ENCODE measurements around the gene BCL11A. TPM values are rescaled to one million over a fixed set of nuclear protein-coding genes. Genes with fewer than 3 reads are reported as not detected.

BCL11A gene
- total RNA-seq, 1 experiment from 2014 or later = 1.3 TPM

GRCh38 chr2:60407398-60407797, 146.1 kb downstream of the BCL11A start:
- DNase-seq (ENCODE audit: low spot score) = no peak
- Histone ChIP-seq H3K27me3 (replicated peaks; ENCODE audit: insufficient read depth, low read depth, low read length, poor library complexity) (peaks cover 42% of the 10 kb centered on the region), H3K4me1 (ENCODE audit: insufficient read depth, low read length, poor library complexity, severe bottlenecking) (no peaks in the 10 kb centered on the region), H3K36me3 (ENCODE audit: insufficient read depth, low read length, poor library complexity, severe bottlenecking) (no peaks in the 10 kb centered on the region), H3K4me3 (ENCODE audit: low read depth, low read length, poor library complexity, severe bottlenecking) (no peak overlapping the region), H3K27ac (ENCODE audit: low read depth, low read length, poor library complexity, severe bottlenecking) (no peak overlapping the region), H3K9me3 (ENCODE audit: low read depth, low read length, poor library complexity, severe bottlenecking) (no peaks in the 10 kb centered on the region)
- intact Hi-C loops (cut with micrococcal nuclease; ENCODE audit: unreplicated experiment) = no loop called here
- TF ChIP-seq CTCF (conservative IDR thresholded peaks at IDR 0.05; ENCODE audit: low read depth, low read length) (no peak), EZH2 (IDR thresholded peaks at IDR 0.05; ENCODE audit: borderline replicate concordance, low read depth, low read length, poor library complexity, severe bottlenecking) (no peak)
- POLR2A ChIA-PET (ENCODE audit: low non-redundant PET) = no interaction called here
- CTCF ChIA-PET = interaction anchor here (0.7 kb wide), 1 partner anchor 229 kb away, joined by 3 read pairs; no protein-coding TSS in a partner anchor
- BruUV-seq (replicated peaks) = no TSS peak

- CTCF ChIA-PET = no interaction called here
- DNase-seq (ENCODE audit: low spot score) = no peak
- TF ChIP-seq CTCF (conservative IDR thresholded peaks at IDR 0.05; ENCODE audit: low read depth, low read length) = no peak
- no peak for TF ChIP-seq EZH2 (IDR thresholded peaks at IDR 0.05; ENCODE audit: borderline replicate concordance, low read depth, low read length, poor library complexity, severe bottlenecking)
- Histone ChIP-seq H3K27ac (ENCODE audit: low read depth, low read length, poor library complexity, severe bottlenecking) (no peak overlapping the region), H3K36me3 (ENCODE audit: insufficient read depth, low read length, poor library complexity, severe bottlenecking) (no peaks in the 10 kb centered on the region), H3K27me3 (replicated peaks; ENCODE audit: insufficient read depth, low read depth, low read length, poor library complexity) (peaks cover 36% of the 10 kb centered on the region), H3K9me3 (ENCODE audit: low read depth, low read length, poor library complexity, severe bottlenecking) (no peaks in the 10 kb centered on the region), H3K4me1 (ENCODE audit: insufficient read depth, low read length, poor library complexity, severe bottlenecking) (no peaks in the 10 kb centered on the region), H3K4me3 (ENCODE audit: low read depth, low read length, poor library complexity, severe bottlenecking) (no peak overlapping the region)
- POLR2A ChIA-PET (ENCODE audit: low non-redundant PET) = no interaction called here
- BruUV-seq (replicated peaks) = no TSS peak
- intact Hi-C loops (cut with micrococcal nuclease; ENCODE audit: unreplicated experiment) = no loop called here
Observed at GRCh38 chr2:60406192-60406591, 147.3 kb downstream of the BCL11A start.

- POLR2A ChIA-PET (ENCODE audit: low non-redundant PET) = no interaction called here
- DNase-seq (ENCODE audit: low spot score) = no peak
- no TSS peak for BruUV-seq (replicated peaks)
- CTCF ChIA-PET = no interaction called here
- Histone ChIP-seq H3K9me3 (ENCODE audit: low read depth, low read length, poor library complexity, severe bottlenecking) (no peaks in the 10 kb centered on the region), H3K4me3 (ENCODE audit: low read depth, low read length, poor library complexity, severe bottlenecking) (no peak overlapping the region), H3K27ac (ENCODE audit: low read depth, low read length, poor library complexity, severe bottlenecking) (no peak overlapping the region), H3K27me3 (replicated peaks; ENCODE audit: insufficient read depth, low read depth, low read length, poor library complexity) (peaks cover 33% of the 10 kb centered on the region), H3K36me3 (ENCODE audit: insufficient read depth, low read length, poor library complexity, severe bottlenecking) (no peaks in the 10 kb centered on the region), H3K4me1 (ENCODE audit: insufficient read depth, low read length, poor library complexity, severe bottlenecking) (no peaks in the 10 kb centered on the region)
- no peak for TF ChIP-seq CTCF (conservative IDR thresholded peaks at IDR 0.05; ENCODE audit: low read depth, low read length)
- no peak for TF ChIP-seq EZH2 (IDR thresholded peaks at IDR 0.05; ENCODE audit: borderline replicate concordance, low read depth, low read length, poor library complexity, severe bottlenecking)
- intact Hi-C loops (cut with micrococcal nuclease; ENCODE audit: unreplicated experiment) = no loop called here
Observed at GRCh38 chr2:60405271-60405919, 148.1 kb downstream of the BCL11A start.

Other genes starting within 250 kb of the BCL11A start
- gene PAPOLG, start 202.6 kb upstream of the BCL11A start, total RNA-seq (2021) = 15.2 and 17.4 TPM in 2 replicates

All from A673 (cell line).